GM19397 (cell line): ENCODE results near the gene LRCH2.

Experiments
- ATAC-seq: cut with Tn5 transposase; IDR thresholded peaks from one replicate; pipeline ENCODE4 v1.9.1; 2021; ENCODE audit warnings: mild to moderate bottlenecking, moderate library complexity; ENCODE audit not compliant: unreplicated experiment

Gene LRCH2

GRCh38 chrX:115067812-115068211, 166.1 kb downstream of the LRCH2 start:
- no peak for ATAC-seq

GRCh38 chrX:115065304-115065703, 168.6 kb downstream of the LRCH2 start:
- no peak for ATAC-seq
